ENCODE results near the gene ZBBX.
"Not testable (repeated sequence)": the region's sequence is repeated elsewhere in the genome, so short reads cannot be mapped to it uniquely, and the experiment has no call there.

The ZBBX gene, protein sequence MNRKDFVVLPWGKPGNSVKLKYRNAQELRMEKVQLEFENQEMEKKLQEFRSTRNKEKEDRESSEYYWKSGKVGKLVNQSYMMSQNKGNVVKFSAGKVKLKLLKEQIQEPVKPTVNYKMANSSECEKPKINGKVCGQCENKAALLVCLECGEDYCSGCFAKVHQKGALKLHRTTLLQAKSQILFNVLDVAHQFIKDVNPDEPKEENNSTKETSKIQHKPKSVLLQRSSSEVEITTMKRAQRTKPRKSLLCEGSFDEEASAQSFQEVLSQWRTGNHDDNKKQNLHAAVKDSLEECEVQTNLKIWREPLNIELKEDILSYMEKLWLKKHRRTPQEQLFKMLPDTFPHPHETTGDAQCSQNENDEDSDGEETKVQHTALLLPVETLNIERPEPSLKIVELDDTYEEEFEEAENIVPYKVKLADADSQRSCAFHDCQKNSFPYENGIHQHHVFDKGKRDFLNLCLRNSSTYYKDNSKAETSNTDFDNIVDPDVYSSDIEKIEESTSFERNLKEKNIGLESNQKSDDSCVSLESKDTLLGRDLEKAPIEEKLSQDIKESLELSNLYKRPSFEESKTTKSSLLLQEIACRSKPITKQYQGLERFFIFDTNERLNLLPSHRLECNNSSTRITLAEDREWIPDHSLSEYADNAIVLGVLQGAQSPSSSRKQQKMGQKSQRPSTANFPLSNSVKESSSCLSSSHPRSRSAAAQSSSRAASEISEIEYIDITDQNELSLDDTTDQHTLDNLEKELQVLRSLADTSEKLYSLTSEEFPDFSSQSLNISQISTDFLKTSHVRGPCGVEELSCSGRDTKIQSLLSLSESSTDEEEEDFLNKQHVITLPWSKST

DNA sequence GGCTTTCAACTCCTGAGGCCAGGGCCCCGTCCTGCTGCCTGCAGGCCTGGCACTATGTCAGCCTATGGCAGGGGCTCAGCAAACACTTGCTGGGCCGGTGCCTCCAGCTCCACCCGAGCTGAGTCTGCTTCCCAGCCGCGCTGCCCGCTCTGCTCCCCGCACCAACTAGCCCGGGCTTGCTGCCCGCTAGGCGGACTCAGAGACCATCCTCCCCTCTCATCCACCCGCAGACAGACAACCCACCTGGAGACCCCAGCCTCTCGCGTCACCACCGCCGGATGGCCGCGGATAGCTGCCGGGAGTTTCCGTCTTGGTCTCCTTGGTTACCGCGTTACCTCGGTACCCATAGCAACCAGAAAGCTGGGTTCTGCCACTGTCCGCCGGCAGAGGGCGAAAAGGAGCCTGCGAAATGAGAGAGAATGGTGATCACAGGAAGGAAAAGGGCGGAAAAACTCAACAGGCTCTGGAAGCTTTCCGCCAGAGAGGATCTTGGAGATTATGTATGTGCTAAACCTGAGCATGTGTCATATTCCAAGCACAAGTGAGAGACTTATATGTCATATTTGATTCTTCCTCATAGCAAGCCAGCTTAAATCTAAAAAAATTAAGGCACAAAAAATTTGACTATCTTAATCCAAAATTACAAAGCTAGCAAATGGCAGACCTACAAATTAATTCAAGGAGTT lies at the start of gene ZBBX:
Gene ZBBX, minus strand, starts transcription at position 294 of the 686 bp plus-strand sequence. CDS start 7,396 bp downstream, outside the sequence.
- DNase-seq = peak; percentile 88 to 91

DNA sequence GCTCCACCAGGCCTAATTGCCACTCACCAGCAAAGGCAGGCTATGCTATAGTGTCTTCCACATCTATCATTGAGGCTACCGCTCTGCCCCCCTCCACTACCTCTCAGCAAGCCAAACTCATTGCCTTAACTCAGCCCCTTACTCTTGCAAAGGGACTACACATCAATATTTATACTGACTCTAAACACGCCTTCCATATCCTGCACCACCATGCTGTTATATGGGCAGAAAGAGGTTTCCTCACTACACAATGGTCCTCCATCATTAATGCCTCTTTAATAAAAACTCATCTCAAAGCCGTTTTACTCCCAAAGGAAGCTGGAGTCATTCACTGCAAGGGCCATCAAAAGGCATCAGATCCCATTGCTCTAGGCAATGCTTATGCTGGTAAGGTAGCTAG lies 46.9 kb upstream of the ZBBX start:
- DNase-seq = not testable (repeated sequence)

GRCh38 chr3:167422396-167422795 lies 42.3 kb upstream of the ZBBX start:
- DNase-seq = not testable (repeated sequence)

GRCh38 chr3:167409611-167410010 lies 29.5 kb upstream of the ZBBX start:
- DNase-seq = no peak

GRCh38 chr3:167406876-167407492 lies 26.9 kb upstream of the ZBBX start:
- DNase-seq = peak in 1 of 2 experiments; percentile 4

DNA sequence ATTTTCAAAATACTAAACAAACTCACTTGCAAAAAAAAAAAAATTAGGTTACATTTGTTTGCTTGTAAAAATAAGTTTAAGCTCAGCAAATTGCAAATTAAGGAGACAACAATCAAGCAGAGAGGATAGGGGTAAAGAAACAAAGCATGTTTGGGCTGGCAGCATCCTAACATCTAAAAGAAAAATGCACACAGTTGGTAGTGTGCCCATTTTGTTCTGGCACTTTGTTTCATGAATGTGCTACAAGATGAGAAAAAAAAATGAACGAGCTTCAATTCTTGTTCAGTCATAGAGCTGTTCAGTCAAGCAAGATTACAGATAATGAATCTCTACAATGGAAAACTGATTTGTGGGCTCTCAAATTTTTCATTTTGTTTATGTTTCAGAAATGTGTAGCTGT lies 17.7 kb upstream of the ZBBX start:
- DNase-seq = no peak

GRCh38 chr3:167396075-167396474 lies 16.0 kb upstream of the ZBBX start:
- DNase-seq = no peak

DNA sequence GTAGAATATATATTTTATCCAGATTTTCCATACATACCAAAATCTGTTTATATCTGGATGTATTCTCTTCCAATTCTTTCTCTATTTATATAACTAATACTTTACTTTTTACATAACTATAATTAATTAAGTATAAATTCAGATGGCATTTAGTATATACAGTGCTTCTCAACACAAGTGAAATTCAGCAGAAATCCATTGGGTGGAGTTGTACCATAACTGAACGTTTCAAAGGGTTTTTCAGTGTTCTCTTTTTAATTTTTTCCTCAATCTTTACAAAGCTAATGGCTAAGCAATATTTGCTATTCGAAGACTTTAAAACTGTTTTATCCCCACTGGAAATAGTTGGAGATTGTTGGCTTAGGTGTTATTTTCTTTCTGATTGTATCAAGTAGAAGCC lies 13.9 kb upstream of the ZBBX start:
- no peak for DNase-seq

- no peak for DNase-seq
Measured at GRCh38 chr3:167382155-167382554, 2.1 kb upstream of the ZBBX start.

- DNase-seq = no peak
Measured at GRCh38 chr3:167375478-167375877, 4.6 kb downstream of the ZBBX start.

- no peak for DNase-seq
Measured at GRCh38 chr3:167372138-167372537, 8.0 kb downstream of the ZBBX start.

- DNase-seq = no peak
Measured at GRCh38 chr3:167361948-167362347, 18.1 kb downstream of the ZBBX start.

DNA sequence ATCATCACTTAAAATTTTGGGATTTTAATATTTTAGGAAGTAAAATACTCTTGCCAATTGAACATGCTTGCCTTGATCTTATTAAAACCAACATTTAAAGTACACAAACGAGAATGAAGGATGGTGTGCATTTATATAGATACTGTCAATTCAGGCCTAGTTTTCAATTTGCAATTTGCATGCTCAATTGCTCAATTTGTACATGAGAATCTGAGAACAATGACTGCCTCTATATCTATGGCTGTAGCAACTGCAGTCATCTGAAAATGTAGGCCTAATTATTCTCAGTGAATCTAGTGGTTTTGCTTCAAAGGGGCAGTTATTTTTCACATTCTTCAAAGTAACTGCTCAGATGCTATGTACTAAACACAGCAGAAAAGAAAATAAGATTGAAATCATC lies 18.8 kb downstream of the ZBBX start:
- no peak for DNase-seq

- no peak for DNase-seq
Measured at GRCh38 chr3:167355446-167355845, 24.7 kb downstream of the ZBBX start.

DNA sequence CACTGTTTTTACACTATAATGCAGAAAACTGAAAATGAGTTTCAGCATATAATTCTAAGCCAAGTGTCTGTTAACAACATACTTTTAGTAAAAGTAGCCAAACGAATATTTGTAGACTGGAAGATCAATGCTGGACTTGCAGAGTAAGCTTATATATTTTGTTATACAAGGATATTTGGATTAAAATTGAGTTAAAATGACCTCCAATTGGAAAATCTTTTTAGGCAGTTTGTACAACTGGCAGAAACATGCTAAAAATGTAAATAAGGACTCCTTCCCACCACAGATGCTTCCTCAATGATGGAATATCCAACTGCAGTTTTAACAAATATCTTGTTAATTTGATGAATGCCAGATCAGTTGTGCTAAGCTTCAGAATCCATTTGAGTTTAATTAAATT lies 25.3 kb downstream of the ZBBX start:
- DNase-seq = no peak

GRCh38 chr3:167350245-167350862 lies 29.7 kb downstream of the ZBBX start:
- DNase-seq = no peak

DNA sequence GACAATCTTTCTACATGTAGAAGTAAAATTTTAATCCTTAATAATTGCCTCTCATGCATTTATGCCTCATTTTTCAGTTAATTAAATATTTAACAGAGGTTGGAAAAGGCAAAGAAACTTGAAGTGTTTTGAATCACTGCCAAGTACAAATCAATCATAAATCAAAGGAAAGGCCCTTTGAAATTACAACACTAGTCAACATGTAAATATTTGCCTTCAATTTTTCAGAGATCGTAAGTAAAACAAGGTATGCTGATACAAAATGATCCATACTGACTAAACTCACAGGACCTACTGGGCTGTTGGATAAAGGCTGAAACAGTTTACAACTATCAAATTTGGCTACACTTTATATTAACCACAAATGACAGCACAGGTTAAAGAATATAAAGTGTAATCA lies 33.9 kb downstream of the ZBBX start:
- DNase-seq = no peak

DNA sequence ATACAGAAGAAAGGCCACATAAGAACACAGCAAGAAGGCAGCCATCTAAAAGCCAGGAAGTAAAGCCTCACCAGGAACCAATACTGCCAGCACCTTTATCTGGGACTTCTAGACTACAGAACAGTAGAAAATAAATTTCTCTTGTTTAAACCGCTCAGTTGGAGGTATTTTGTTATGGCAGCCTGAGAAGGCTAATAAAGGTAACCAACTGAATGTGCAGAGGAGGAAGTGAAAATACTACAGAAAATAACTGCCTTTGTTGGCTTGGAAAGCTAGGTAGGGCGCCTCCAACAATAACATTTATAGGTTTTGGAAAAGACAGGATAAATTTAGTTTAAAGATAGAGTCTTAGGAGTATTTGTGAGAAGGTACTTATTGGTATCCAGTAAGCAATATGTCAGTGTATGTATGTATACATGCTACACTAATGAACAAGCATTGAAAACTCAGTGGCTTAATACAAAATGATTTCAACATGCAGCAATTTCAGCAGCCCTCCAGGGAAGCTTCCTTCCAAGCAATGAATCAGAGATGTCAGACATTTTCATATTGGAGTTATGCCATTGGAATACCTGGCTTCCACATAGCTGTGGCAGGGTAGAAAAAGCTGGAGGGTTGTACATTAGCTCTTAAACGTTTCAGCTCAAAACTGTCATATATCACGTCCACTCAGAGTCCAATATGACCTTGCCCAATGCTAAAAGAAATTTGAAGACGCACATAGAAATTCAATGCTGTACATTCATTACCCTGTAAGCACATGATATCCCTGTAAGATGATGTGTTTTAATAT lies 48.9 kb downstream of the ZBBX start:
- DNase-seq = no peak

DNA sequence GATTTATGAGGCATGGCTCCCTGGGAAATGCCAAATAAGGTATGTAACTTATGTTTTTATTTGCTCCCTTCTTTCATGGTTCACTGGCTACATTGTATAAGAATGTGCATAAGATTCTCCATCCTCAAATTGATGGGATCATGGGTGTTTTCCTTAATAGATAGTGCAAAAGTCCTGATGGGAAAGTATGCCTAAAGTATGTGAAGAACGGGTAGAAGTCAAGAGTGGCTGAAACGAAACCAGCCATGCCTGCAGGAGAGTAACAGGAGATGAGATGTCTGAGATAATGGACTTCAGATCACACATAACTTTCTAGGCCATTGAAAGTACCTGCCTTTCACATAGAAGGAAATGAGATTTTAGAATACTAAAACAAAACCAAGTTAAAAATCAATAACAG lies 56.5 kb downstream of the ZBBX start:
- no peak for DNase-seq

DNA sequence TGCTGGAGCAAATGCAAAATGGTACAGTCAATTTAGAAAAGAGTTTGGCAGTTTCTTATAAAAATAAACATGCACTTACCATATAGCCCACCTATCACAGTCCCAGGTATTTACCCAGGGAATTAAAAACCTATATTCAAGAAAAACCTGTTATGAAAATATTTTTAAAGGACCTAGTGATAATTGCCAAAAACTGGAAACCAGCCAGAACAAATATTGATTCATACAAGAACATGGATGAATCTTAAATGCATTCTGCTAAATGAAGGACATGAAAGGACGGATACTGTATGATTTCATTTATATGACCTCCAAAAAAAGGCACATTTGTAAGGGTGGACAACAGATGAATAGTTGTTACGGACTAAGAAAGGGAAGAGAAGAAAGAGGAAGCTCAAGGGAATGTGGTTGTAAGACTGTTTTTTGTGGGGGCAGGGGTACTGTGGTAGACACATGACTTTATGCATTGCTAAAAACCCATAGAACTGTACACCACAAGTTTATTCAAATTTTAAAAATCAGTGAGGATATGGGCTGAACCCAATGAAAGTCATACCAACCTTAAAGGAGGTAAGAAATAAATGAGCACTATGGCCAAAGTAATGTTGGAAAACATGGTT lies 61.0 kb downstream of the ZBBX start:
- DNase-seq = no peak

GRCh38 chr3:167318306-167318705 lies 61.8 kb downstream of the ZBBX start:
- no peak for DNase-seq
